Mammary epithelial cell (primary cell): ENCODE data around the gene KCNJ11.

ENCODE experiments used
- CTCF ChIP-seq, 2 donors: IDR thresholded peaks in 1 of 2; conservative IDR thresholded peaks in 1 of 2; 2 replicates each; pipeline ENCODE4 v1.5.1; 2011 to 2012; ENCODE audit warnings: inconsistent platforms in 2 of 2, low read length in 2 of 2, mild to moderate bottlenecking in 2 of 2, control low read depth in 1 of 2, low read depth in 1 of 2; ENCODE audit not compliant: insufficient read depth in 1 of 2; ENCODE audit errors: extremely low read depth in 1 of 2
- EZH2 ChIP-seq: IDR thresholded peaks from 2 replicates; pipeline ENCODE4 v1.6.1; 2012; ENCODE audit warnings: low read length, inconsistent platforms, borderline replicate concordance

GRCh38 chr11:17387811-17388210, 648 bp downstream of the KCNJ11 start:
- TF ChIP-seq CTCF (conservative IDR thresholded peaks at IDR 0.05 in 1 of 2, IDR thresholded peaks at IDR 0.05 in 1 of 2; ENCODE audit: extremely low read depth in 1 of 2, insufficient read depth in 1 of 2, low read depth in 1 of 2, low read length in 2 of 2) (no peak), EZH2 (no peak)
